ENCODE results near the gene LRRK1.

The LRRK1 gene

DNA sequence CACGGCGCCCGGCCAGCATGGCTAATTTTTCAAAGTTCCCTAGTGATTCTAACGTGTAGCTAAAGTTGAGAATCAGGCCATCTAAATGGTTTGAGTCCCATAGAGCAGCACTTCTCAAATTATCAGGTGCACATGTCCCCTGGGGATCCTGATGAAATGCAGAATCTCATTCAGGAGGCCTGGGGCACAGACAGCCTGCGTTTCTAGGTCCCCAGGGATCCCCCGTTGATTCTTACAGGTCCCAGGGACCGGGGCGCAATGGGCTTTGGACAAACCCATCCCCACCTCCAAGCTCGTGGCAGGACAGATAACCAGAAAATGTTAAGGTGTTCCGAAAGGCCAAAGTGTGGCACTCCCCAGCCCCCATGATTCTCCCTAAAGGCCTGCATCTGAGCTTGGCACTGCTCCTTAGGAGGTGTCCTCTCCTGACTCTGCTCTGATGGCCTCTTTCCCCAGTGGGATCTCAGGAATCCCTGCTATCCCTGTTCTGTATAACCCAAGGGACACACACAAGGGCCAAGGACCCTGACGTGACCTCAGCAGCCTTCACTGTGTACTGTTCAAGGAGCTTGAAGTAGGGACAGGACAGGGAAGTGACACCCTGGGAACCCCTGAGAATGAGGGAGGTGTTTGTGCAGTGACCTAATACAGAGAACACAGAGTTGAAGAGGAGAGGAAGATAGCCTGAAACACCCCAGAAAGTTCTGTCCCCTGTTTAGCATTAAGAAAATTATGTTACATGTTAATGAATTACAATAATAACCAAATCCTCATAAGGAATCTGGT is 8.0 kb downstream of the LRRK1 start:
- TF ChIP-seq, protein P1, sequence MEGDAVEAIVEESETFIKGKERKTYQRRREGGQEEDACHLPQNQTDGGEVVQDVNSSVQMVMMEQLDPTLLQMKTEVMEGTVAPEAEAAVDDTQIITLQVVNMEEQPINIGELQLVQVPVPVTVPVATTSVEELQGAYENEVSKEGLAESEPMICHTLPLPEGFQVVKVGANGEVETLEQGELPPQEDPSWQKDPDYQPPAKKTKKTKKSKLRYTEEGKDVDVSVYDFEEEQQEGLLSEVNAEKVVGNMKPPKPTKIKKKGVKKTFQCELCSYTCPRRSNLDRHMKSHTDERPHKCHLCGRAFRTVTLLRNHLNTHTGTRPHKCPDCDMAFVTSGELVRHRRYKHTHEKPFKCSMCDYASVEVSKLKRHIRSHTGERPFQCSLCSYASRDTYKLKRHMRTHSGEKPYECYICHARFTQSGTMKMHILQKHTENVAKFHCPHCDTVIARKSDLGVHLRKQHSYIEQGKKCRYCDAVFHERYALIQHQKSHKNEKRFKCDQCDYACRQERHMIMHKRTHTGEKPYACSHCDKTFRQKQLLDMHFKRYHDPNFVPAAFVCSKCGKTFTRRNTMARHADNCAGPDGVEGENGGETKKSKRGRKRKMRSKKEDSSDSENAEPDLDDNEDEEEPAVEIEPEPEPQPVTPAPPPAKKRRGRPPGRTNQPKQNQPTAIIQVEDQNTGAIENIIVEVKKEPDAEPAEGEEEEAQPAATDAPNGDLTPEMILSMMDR (IDR thresholded peaks at IDR 0.05; ENCODE audit: insufficient read depth, low read length, poor library complexity, severe bottlenecking) = no peak
- DNase-seq (ENCODE audit: extremely low read depth, insufficient read length) = peak; percentile 39
- Histone ChIP-seq H3K36me3 (ENCODE audit: control insufficient read depth, insufficient read depth, low read length) (peaks cover 21% of the 10 kb centered on the region), H3K4me3 (replicated peaks; ENCODE audit: low read depth, low read length) (no peak overlapping the region), H3K27me3 (replicated peaks; ENCODE audit: control insufficient read depth, insufficient read depth, low read length) (no peaks in the 10 kb centered on the region)

- H3K36me3 ChIP-seq (ENCODE audit: control insufficient read depth, insufficient read depth, low read length) = peaks cover 21% of the 10 kb centered on the region
- H3K4me3 ChIP-seq (replicated peaks; ENCODE audit: low read depth, low read length) = no peak overlapping the region
- DNase-seq (ENCODE audit: extremely low read depth, insufficient read length) = no peak
- TF ChIP-seq, protein P1 (IDR thresholded peaks at IDR 0.05; ENCODE audit: insufficient read depth, low read length, poor library complexity, severe bottlenecking) = no peak
- no peaks in the 10 kb centered on the region for H3K27me3 ChIP-seq (replicated peaks; ENCODE audit: control insufficient read depth, insufficient read depth, low read length)
Observed at GRCh38 chr15:100928632-100929280, 9.6 kb downstream of the LRRK1 start.

DNA sequence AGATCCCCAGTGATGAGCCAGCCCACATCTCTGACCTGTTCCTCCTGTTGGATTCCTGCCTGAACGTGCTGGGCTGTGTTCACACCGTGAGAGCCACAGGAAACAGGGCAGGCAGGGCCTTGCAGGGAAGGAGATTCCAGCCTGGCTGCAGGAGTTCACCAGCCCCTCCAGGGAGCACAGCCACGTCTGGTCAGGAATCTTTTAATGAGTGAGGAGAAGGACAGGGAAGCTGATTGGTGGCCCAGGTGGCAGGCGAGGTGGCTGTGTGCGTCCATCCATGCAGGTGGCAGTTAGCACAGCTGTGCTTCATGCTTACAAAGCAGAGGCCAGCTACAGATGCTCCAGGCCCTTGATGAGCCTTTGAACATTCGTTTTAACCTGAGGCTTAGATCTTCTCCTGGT is 10.5 kb downstream of the LRRK1 start:
- peak; percentile 59 for DNase-seq (ENCODE audit: extremely low read depth, insufficient read length)
- TF ChIP-seq, protein P1 (IDR thresholded peaks at IDR 0.05; ENCODE audit: insufficient read depth, low read length, poor library complexity, severe bottlenecking) = no peak
- H3K4me3 ChIP-seq (replicated peaks; ENCODE audit: low read depth, low read length) = no peak overlapping the region
- peaks cover 16% of the 10 kb centered on the region for H3K36me3 ChIP-seq (ENCODE audit: control insufficient read depth, insufficient read depth, low read length)
- no peaks in the 10 kb centered on the region for H3K27me3 ChIP-seq (replicated peaks; ENCODE audit: control insufficient read depth, insufficient read depth, low read length)

GRCh38 chr15:100930306-100930848 is 11.2 kb downstream of the LRRK1 start:
- DNase-seq (ENCODE audit: extremely low read depth, insufficient read length) = no peak
- Histone ChIP-seq H3K36me3 (ENCODE audit: control insufficient read depth, insufficient read depth, low read length) (peaks cover 16% of the 10 kb centered on the region), H3K27me3 (replicated peaks; ENCODE audit: control insufficient read depth, insufficient read depth, low read length) (no peaks in the 10 kb centered on the region), H3K4me3 (replicated peaks; ENCODE audit: low read depth, low read length) (no peak overlapping the region)
- TF ChIP-seq, protein P1 (IDR thresholded peaks at IDR 0.05; ENCODE audit: insufficient read depth, low read length, poor library complexity, severe bottlenecking) = no peak

DNA sequence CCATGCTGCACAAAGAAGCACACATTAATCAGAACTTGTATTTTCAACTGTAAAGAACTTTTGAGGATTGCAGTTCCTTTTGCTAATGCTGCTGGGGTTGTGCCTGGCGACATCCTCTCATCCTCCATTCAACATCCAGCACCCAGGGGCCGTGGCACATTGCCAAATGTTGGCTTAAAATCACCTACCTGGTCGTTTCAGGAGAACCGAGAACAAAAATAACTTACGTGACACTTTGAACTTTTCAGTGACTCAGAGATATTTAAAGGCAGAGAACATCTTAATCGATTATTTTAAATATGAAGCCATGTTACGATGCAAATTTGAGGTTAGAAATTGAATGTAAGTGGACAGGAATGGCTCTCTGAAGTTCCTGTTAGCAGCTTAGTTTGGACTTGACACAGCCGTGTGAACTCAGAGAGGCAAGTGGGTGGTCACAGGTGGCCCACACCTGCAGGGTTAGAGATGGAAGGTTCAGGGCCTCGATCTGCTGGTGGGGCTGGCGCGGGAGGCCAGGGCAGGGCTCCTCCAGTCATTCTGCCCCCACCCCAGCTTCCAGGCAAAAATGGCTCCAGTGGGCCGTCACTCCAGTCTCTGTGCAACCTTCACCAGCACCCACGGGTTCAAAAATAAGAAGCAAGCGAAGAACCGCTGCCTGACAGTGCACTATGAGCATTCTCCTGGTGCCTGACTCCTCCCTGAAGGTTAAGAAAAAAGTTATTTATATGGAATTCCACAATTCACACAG is 12.2 kb downstream of the LRRK1 start:
- peak; percentile 64 for DNase-seq (ENCODE audit: extremely low read depth, insufficient read length)
- H3K4me3 ChIP-seq (replicated peaks; ENCODE audit: low read depth, low read length) = peak overlapping the region; percentile 6; the same call in 1 of the 2 replicates
- TF ChIP-seq, protein P1 (IDR thresholded peaks at IDR 0.05; ENCODE audit: insufficient read depth, low read length, poor library complexity, severe bottlenecking) = no peak

More for the DNA sequence above, 12.2 kb downstream of the LRRK1 start:
- Histone ChIP-seq H3K27me3 (replicated peaks; ENCODE audit: control insufficient read depth, insufficient read depth, low read length) (no peaks in the 10 kb centered on the region), H3K36me3 (ENCODE audit: control insufficient read depth, insufficient read depth, low read length) (peaks cover 11% of the 10 kb centered on the region)

Measured in GM06990 (cell line).